RWPE1 (cell line): ENCODE data around the gene GPC2.

ENCODE experiments used
- CTCF ChIA-PET: fragments of 350-600 bp; sonication (Branson Sonifier 250); formaldehyde crosslinking; extraction: SDS; loops from one replicate; lab custom pipeline; 2021; lab: Yijun Ruan, JAX
- POLR2A ChIA-PET: fragments of 400-600 bp; formaldehyde crosslinking; extraction: SDS; loops from one replicate; lab custom pipeline; 2020; ENCODE audit warnings: antibody characterized with exemption; ENCODE audit not compliant: low non-redundant PET; lab: Yijun Ruan, JAX
- DNase-seq: peaks from one replicate; pipeline ENCODE4 v3.0.0; 2012; ENCODE audit warnings: low spot score
- H3K27ac ChIP-seq: fragments of 450-650 bp; 2 replicates; pipeline ENCODE4 v1.5.1; 2017
- CTCF ChIP-seq: fragments of 450-650 bp; conservative IDR thresholded peaks from 2 replicates; pipeline ENCODE4 v1.5.1; 2017; ENCODE audit warnings: low read depth, mild to moderate bottlenecking

The GPC2 gene

DNA sequence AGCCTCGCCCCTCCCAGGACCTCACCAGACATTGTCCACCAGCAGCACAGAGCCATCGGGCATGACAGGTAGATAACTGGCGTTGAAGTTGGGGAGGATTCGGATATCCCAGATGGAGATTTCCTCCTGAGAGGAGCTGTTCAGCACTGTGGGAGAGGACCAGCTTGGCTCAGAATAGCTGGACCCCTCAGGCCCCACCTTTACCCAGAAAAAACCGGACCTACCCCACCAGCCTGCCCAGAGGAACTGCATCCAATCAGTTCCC, 20.2 kb downstream of the GPC2 start:
- no peak for TF ChIP-seq CTCF
- ChIA-PET POLR2A (interaction anchor here (1.0 kb wide), 1 partner anchor 25 kb away, joined by 3 read pairs; no protein-coding TSS in a partner anchor), CTCF (interaction anchor here (0.5 kb wide), 1 partner anchor 30 kb away, joined by 5 read pairs; the partner anchor contains the start of gene MBLAC1)
- H3K27ac ChIP-seq = peak overlapping the region; percentile 93
- no peak for DNase-seq

GRCh38 chr7:100156331-100157068, 20.7 kb downstream of the GPC2 start:
- TF ChIP-seq CTCF = no peak
- ChIA-PET CTCF (interaction anchor here (0.5 to 1.1 kb wide), 2 partner anchors 24 to 30 kb away, joined by 3 to 5 read pairs; partner anchors contain the start of gene MBLAC1), POLR2A (no interaction called here)
- DNase-seq = no peak
- H3K27ac ChIP-seq = peak overlapping the region; percentile 93

- TF ChIP-seq CTCF = no peak
- peak overlapping the region; percentile 93 for H3K27ac ChIP-seq
- no peak for DNase-seq
- CTCF ChIA-PET = interaction anchor here (0.6 to 1.1 kb wide), 2 partner anchors 21 to 23 kb away, joined by 3 read pairs; no protein-coding TSS in a partner anchor
- POLR2A ChIA-PET = interaction anchor here (0.5 to 1.4 kb wide), 2 partner anchors 21 to 273 kb away, joined by 4 read pairs; partner anchors contain the start of gene ZCWPW1
Observed at GRCh38 chr7:100155553-100156317, 21.4 kb downstream of the GPC2 start.

GRCh38 chr7:100154651-100155491, 22.3 kb downstream of the GPC2 start:
- DNase-seq = no peak
- no peak for TF ChIP-seq CTCF
- H3K27ac ChIP-seq = peak overlapping the region; percentile 93
- ChIA-PET POLR2A (interaction anchor here (0.6 to 1.4 kb wide), 2 partner anchors 62 to 273 kb away, joined by 3 to 4 read pairs; partner anchors contain the start of gene ZCWPW1), CTCF (interaction anchor here (0.6 to 1.1 kb wide), 4 partner anchors 22 to 989 kb away, joined by 3 to 7 read pairs (median 3); no protein-coding TSS in a partner anchor)

DNA sequence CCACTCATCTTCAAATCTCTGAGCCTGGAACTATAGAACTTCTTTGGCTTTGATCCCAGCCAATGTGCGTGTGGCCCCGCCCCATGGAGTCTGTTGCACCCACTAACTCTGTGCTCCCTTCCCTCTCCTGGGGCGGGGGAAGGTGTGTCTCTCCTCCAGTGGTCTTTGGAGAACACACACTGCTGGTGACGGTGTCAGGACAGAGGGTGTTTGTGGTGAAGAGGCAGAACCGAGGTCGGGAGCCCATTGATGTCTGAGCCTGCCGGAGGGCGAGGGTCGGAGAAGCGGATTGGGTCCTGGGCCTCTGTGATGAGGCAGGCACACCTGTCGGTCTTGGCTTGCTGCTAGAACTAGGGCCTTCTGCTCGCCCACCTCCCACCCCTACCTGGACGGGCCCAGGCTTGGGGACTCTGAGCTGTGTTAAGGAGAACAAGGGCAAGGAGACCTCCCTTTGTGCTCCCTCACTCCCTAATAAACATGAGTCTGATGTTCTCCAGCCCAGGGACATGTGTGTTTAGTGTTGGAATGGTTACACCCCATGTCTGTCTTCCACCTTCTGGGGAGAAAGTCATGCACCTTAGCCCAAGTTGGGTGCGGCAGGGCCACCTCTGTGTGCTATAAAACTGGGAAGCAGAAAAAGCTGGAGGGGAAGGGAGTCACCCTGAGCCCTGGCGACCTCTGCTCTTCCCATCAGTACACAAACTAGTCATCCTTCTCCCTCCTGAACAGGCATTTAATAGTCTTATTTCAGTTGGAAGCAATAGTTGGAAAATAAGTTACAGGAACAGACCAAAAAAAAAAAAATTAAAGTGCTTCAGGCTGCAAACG, 23.3 kb downstream of the GPC2 start:
- POLR2A ChIA-PET = interaction anchor here (1.4 kb wide), 1 partner anchor 274 kb away, joined by 4 read pairs; the partner anchor contains the start of gene ZCWPW1
- TF ChIP-seq CTCF = no peak
- DNase-seq = no peak
- CTCF ChIA-PET = interaction anchor here (0.8 kb wide), 1 partner anchor 21 kb away, joined by 3 read pairs; no protein-coding TSS in a partner anchor
- peak overlapping the region; percentile 93 for H3K27ac ChIP-seq
